Measurements from ENCODE around the gene IGSF21. TPM values are rescaled to one million over a fixed set of nuclear protein-coding genes. Genes with fewer than 3 reads are reported as not detected.

Gene IGSF21
- polyA plus RNA-seq, 1 of the 3 experiments (the other 2 are of a cell fraction), result not detected

GRCh38 chr1:18398791-18399530, 291.4 kb downstream of the IGSF21 start:
- POLR2A ChIA-PET, result no interaction called here
- Histone ChIP-seq H2AFZ (ENCODE audit: low read depth) (no peak overlapping the region), H3K4me2 (no peak overlapping the region), H3K4me3 (ENCODE audit: low read depth in 2 of 2, low read length in 1 of 2) (no peak overlapping the region), H3K27ac (ENCODE audit: low read depth in 2 of 2, low read length in 1 of 2) (no peak overlapping the region), H3K9ac (no peak overlapping the region), H3K4me1 (ENCODE audit: control insufficient read depth in 1 of 2, insufficient read depth in 2 of 2, low read depth in 1 of 2, low read length in 1 of 2) (peaks cover 0 to 6% of the 10 kb centered on the region in 2 experiments; a peak in 1 of 4 replicates), H3K79me2 (ENCODE audit: insufficient read depth) (no peaks in the 10 kb centered on the region), H3F3A (replicated peaks; ENCODE audit: insufficient read depth) (no peaks in the 10 kb centered on the region), H3K36me3 (replicated peaks in 1 of 2; ENCODE audit: control insufficient read depth in 1 of 2, insufficient read depth in 2 of 2, low read length in 1 of 2) (no peaks in the 10 kb centered on the region), H3K9me2 (no peaks in the 10 kb centered on the region), H3K27me3 (ENCODE audit: insufficient read depth) (no peaks in the 10 kb centered on the region), H4K20me1 (ENCODE audit: insufficient read depth) (no peaks in the 10 kb centered on the region), H3K9me3 (no peaks in the 10 kb centered on the region)
- TF ChIP-seq CHD2 (IDR thresholded peaks at IDR 0.05; ENCODE audit: low read length, partially characterized antibody) (no peak), TCF12 (IDR thresholded peaks at IDR 0.05) (no peak), POLR2AphosphoS5 (IDR thresholded peaks at IDR 0.05; ENCODE audit: low read depth, low read length) (no peak), FOXJ3 (CRISPR knock-in tag; IDR thresholded peaks at IDR 0.05) (no peak), RAD21 (IDR thresholded peaks at IDR 0.05; ENCODE audit: low read length) (no peak), YY1 (IDR thresholded peaks at IDR 0.05; ENCODE audit: low read depth) (no peak), CTCF (IDR thresholded peaks at IDR 0.05) (no peak), EP300 (IDR thresholded peaks at IDR 0.05; ENCODE audit: borderline replicate concordance in 1 of 2, low read depth in 1 of 2, low read length in 1 of 2) (no peak), GABPA (IDR thresholded peaks at IDR 0.05; ENCODE audit: low read depth) (no peak), REST (IDR thresholded peaks at IDR 0.05; ENCODE audit: low read depth, low read length) (no peak), RFX5 (IDR thresholded peaks at IDR 0.05; ENCODE audit: low read length) (no peak)
- DNase-seq, result no peak
- WGBS (ENCODE audit: low lambda C conversion rate), result 6% methylated on average over 3 of the region's 5 CpGs
- CTCF ChIA-PET, result interaction anchor here (0.8 to 1.0 kb wide), 2 partner anchors 10 to 13 kb away, joined by 5 to 7 read pairs; no protein-coding TSS in a partner anchor
